Measurements from ENCODE around the gene NPR2.

NPR2 gene

GRCh38 chr9:35776018-35776417 is 15.4 kb upstream of the NPR2 start:
- H2BK15ac ChIP-seq (ENCODE audit: low read depth, poor library complexity, severe bottlenecking), result no peak overlapping the region
- no peak overlapping the region for H2AK5ac ChIP-seq (ENCODE audit: low read length, severe bottlenecking)
- WGBS, result 100% methylated on average over 2 of the region's 4 CpGs
- no peak overlapping the region for H3K23ac ChIP-seq (ENCODE audit: low read length in 2 of 2)
- no peaks in the 10 kb centered on the region for H3K36me3 ChIP-seq (ENCODE audit: control insufficient read depth in 1 of 2, insufficient read depth in 2 of 2, low read depth in 1 of 2, low read length in 2 of 2)
- H3K4me1 ChIP-seq (ENCODE audit: control insufficient read depth, insufficient read depth, low read depth, low read length), result peaks cover 8% of the 10 kb centered on the region
- H3K4me3 ChIP-seq (ENCODE audit: insufficient read depth in 1 of 2, low read depth in 1 of 2, low read length in 2 of 2), result no peak overlapping the region
- H3K27ac ChIP-seq (ENCODE audit: low read length, poor library complexity, severe bottlenecking), result no peak overlapping the region
- H3K9ac ChIP-seq (ENCODE audit: low read length), result no peak overlapping the region
- H3K27me3 ChIP-seq (ENCODE audit: control insufficient read depth in 1 of 2, insufficient read depth in 1 of 2, low read length in 2 of 2), result peaks cover 4 to 19% of the 10 kb centered on the region in 2 experiments
- H3K4ac ChIP-seq (ENCODE audit: low read depth in 1 of 2, low read length in 2 of 2), result no peak overlapping the region
- H4K91ac ChIP-seq (ENCODE audit: low read length), result no peak overlapping the region
- no peak overlapping the region for H2BK12ac ChIP-seq (ENCODE audit: low read length in 2 of 2)
- H2BK120ac ChIP-seq (ENCODE audit: low read depth, low read length), result no peak overlapping the region
- H3K14ac ChIP-seq (ENCODE audit: low read length in 2 of 2), result no peak overlapping the region
- no peak overlapping the region for H3K18ac ChIP-seq (ENCODE audit: low read depth in 1 of 2, low read length in 2 of 2)
- no peak overlapping the region for H3K4me2 ChIP-seq (ENCODE audit: low read length, poor library complexity, severe bottlenecking)
- no peak overlapping the region for H2BK5ac ChIP-seq (ENCODE audit: low read depth, low read length, poor library complexity, severe bottlenecking)
- no peaks in the 10 kb centered on the region for H3K9me3 ChIP-seq (ENCODE audit: control insufficient read depth, low read length)
- H2AFZ ChIP-seq (ENCODE audit: low read depth, low read length), result no peak overlapping the region
- H3K79me1 ChIP-seq (replicated peaks; ENCODE audit: low read length, poor library complexity, severe bottlenecking), result peaks cover 4% of the 10 kb centered on the region
- no peak for DNase-seq
- H4K8ac ChIP-seq (ENCODE audit: low read length), result no peak overlapping the region

- Histone ChIP-seq H3K4me2 (ENCODE audit: low read length, poor library complexity, severe bottlenecking) (no peak overlapping the region), H3K14ac (ENCODE audit: low read length in 2 of 2) (no peak overlapping the region), H4K8ac (ENCODE audit: low read length) (no peak overlapping the region)
Measured at GRCh38 chr9:35778496-35778895, 12.9 kb upstream of the NPR2 start.

GRCh38 chr9:35781066-35781465 is 10.3 kb upstream of the NPR2 start:
- H3K23ac ChIP-seq (ENCODE audit: low read length in 2 of 2), result no peak overlapping the region
- no peaks in the 10 kb centered on the region for H3K36me3 ChIP-seq (ENCODE audit: control insufficient read depth in 1 of 2, insufficient read depth in 2 of 2, low read depth in 1 of 2, low read length in 2 of 2)
- H2BK5ac ChIP-seq (ENCODE audit: low read depth, low read length, poor library complexity, severe bottlenecking), result no peak overlapping the region
- no peak overlapping the region for H3K18ac ChIP-seq (ENCODE audit: low read depth in 1 of 2, low read length in 2 of 2)
- peaks cover 4 to 19% of the 10 kb centered on the region in 2 experiments for H3K27me3 ChIP-seq (ENCODE audit: control insufficient read depth in 1 of 2, insufficient read depth in 1 of 2, low read length in 2 of 2)
- H2BK120ac ChIP-seq (ENCODE audit: low read depth, low read length), result no peak overlapping the region
- H3K4me1 ChIP-seq (ENCODE audit: control insufficient read depth, insufficient read depth, low read depth, low read length), result peaks cover 2% of the 10 kb centered on the region
- no peaks in the 10 kb centered on the region for H3K79me1 ChIP-seq (replicated peaks; ENCODE audit: low read length, poor library complexity, severe bottlenecking)
- no peak overlapping the region for H2BK12ac ChIP-seq (ENCODE audit: low read length in 2 of 2)
- no peak overlapping the region for H3K4me3 ChIP-seq (ENCODE audit: insufficient read depth in 1 of 2, low read depth in 1 of 2, low read length in 2 of 2)
- H3K27ac ChIP-seq (ENCODE audit: low read length, poor library complexity, severe bottlenecking), result no peak overlapping the region
- DNase-seq, result no peak
- no peak overlapping the region for H4K8ac ChIP-seq (ENCODE audit: low read length)
- H3K14ac ChIP-seq (ENCODE audit: low read length in 2 of 2), result no peak overlapping the region
- H4K91ac ChIP-seq (ENCODE audit: low read length), result no peak overlapping the region
- H3K9me3 ChIP-seq (ENCODE audit: control insufficient read depth, low read length), result no peaks in the 10 kb centered on the region
- H2AFZ ChIP-seq (ENCODE audit: low read depth, low read length), result no peak overlapping the region
- H2BK15ac ChIP-seq (ENCODE audit: low read depth, poor library complexity, severe bottlenecking), result no peak overlapping the region
- no peak overlapping the region for H2AK5ac ChIP-seq (ENCODE audit: low read length, severe bottlenecking)
- WGBS, result 96% methylated on average over 2 of the region's 2 CpGs
- H3K4me2 ChIP-seq (ENCODE audit: low read length, poor library complexity, severe bottlenecking), result no peak overlapping the region
- no peak overlapping the region for H3K4ac ChIP-seq (ENCODE audit: low read depth in 1 of 2, low read length in 2 of 2)
- H3K9ac ChIP-seq (ENCODE audit: low read length), result no peak overlapping the region

More at GRCh38 chr9:35778496-35778895, 12.9 kb upstream of the NPR2 start:
- H3K4ac ChIP-seq (ENCODE audit: low read depth in 1 of 2, low read length in 2 of 2), result no peak overlapping the region
- no peak overlapping the region for H3K23ac ChIP-seq (ENCODE audit: low read length in 2 of 2)
- no peak overlapping the region for H2AK5ac ChIP-seq (ENCODE audit: low read length, severe bottlenecking)
- DNase-seq, result no peak
- H3K9me3 ChIP-seq (ENCODE audit: control insufficient read depth, low read length), result no peaks in the 10 kb centered on the region
- peaks cover 5% of the 10 kb centered on the region for H3K4me1 ChIP-seq (ENCODE audit: control insufficient read depth, insufficient read depth, low read depth, low read length)
- no peak overlapping the region for H2BK120ac ChIP-seq (ENCODE audit: low read depth, low read length)
- peaks cover 4% of the 10 kb centered on the region for H3K79me1 ChIP-seq (replicated peaks; ENCODE audit: low read length, poor library complexity, severe bottlenecking)
- H2AFZ ChIP-seq (ENCODE audit: low read depth, low read length), result no peak overlapping the region
- no peak overlapping the region for H3K9ac ChIP-seq (ENCODE audit: low read length)
- H3K27me3 ChIP-seq (ENCODE audit: control insufficient read depth in 1 of 2, insufficient read depth in 1 of 2, low read length in 2 of 2), result peaks cover 4 to 19% of the 10 kb centered on the region in 2 experiments
- no peak overlapping the region for H2BK5ac ChIP-seq (ENCODE audit: low read depth, low read length, poor library complexity, severe bottlenecking)
- H2BK15ac ChIP-seq (ENCODE audit: low read depth, poor library complexity, severe bottlenecking), result no peak overlapping the region
- H3K18ac ChIP-seq (ENCODE audit: low read depth in 1 of 2, low read length in 2 of 2), result no peak overlapping the region
- H4K91ac ChIP-seq (ENCODE audit: low read length), result no peak overlapping the region
- H3K27ac ChIP-seq (ENCODE audit: low read length, poor library complexity, severe bottlenecking), result no peak overlapping the region
- H2BK12ac ChIP-seq (ENCODE audit: low read length in 2 of 2), result no peak overlapping the region
- 84% methylated on average over 3 of the region's 3 CpGs for WGBS
- H3K36me3 ChIP-seq (ENCODE audit: control insufficient read depth in 1 of 2, insufficient read depth in 2 of 2, low read depth in 1 of 2, low read length in 2 of 2), result no peaks in the 10 kb centered on the region
- no peak overlapping the region for H3K4me3 ChIP-seq (ENCODE audit: insufficient read depth in 1 of 2, low read depth in 1 of 2, low read length in 2 of 2)

- H3K18ac ChIP-seq (ENCODE audit: low read depth in 1 of 2, low read length in 2 of 2), result no peak overlapping the region
- no peak overlapping the region for H4K91ac ChIP-seq (ENCODE audit: low read length)
- no peak overlapping the region for H3K4ac ChIP-seq (ENCODE audit: low read depth in 1 of 2, low read length in 2 of 2)
- no peak overlapping the region for H4K8ac ChIP-seq (ENCODE audit: low read length)
- no peak overlapping the region for H2BK120ac ChIP-seq (ENCODE audit: low read depth, low read length)
- H3K9ac ChIP-seq (ENCODE audit: low read length), result no peak overlapping the region
- H3K4me2 ChIP-seq (ENCODE audit: low read length, poor library complexity, severe bottlenecking), result no peak overlapping the region
- H3K9me3 ChIP-seq (ENCODE audit: control insufficient read depth, low read length), result no peaks in the 10 kb centered on the region
- no peak overlapping the region for H2AFZ ChIP-seq (ENCODE audit: low read depth, low read length)
- H3K4me1 ChIP-seq (ENCODE audit: control insufficient read depth, insufficient read depth, low read depth, low read length), result no peaks in the 10 kb centered on the region
- H2BK15ac ChIP-seq (ENCODE audit: low read depth, poor library complexity, severe bottlenecking), result no peak overlapping the region
- H3K79me1 ChIP-seq (replicated peaks; ENCODE audit: low read length, poor library complexity, severe bottlenecking), result no peaks in the 10 kb centered on the region
- peaks cover 4 to 19% of the 10 kb centered on the region in 2 experiments for H3K27me3 ChIP-seq (ENCODE audit: control insufficient read depth in 1 of 2, insufficient read depth in 1 of 2, low read length in 2 of 2)
- no peak overlapping the region for H3K23ac ChIP-seq (ENCODE audit: low read length in 2 of 2)
- DNase-seq, result no peak
- H3K4me3 ChIP-seq (ENCODE audit: insufficient read depth in 1 of 2, low read depth in 1 of 2, low read length in 2 of 2), result no peak overlapping the region
- H2BK5ac ChIP-seq (ENCODE audit: low read depth, low read length, poor library complexity, severe bottlenecking), result no peak overlapping the region
- no peak overlapping the region for H3K14ac ChIP-seq (ENCODE audit: low read length in 2 of 2)
- H2AK5ac ChIP-seq (ENCODE audit: low read length, severe bottlenecking), result no peak overlapping the region
- H3K27ac ChIP-seq (ENCODE audit: low read length, poor library complexity, severe bottlenecking), result no peak overlapping the region
- no peak overlapping the region for H2BK12ac ChIP-seq (ENCODE audit: low read length in 2 of 2)
- H3K36me3 ChIP-seq (ENCODE audit: control insufficient read depth in 1 of 2, insufficient read depth in 2 of 2, low read depth in 1 of 2, low read length in 2 of 2), result no peaks in the 10 kb centered on the region
Measured at GRCh38 chr9:35783418-35783817, 8.0 kb upstream of the NPR2 start.
